Activated CD4-positive, alpha-beta T cell treated with anti-CD3 and anti-CD28 coated beads for 36 hours (primary cell): ENCODE data around the gene OR6P1. TPM values are rescaled to one million over a fixed set of nuclear protein-coding genes. Genes with fewer than 3 reads are reported as not detected.

Experiments used
- ATAC-seq: fragments of 200-7000 bp; cut with Tn5 transposase; one replicate; pipeline ENCODE4 v1.10.0; 2021; ENCODE audit warnings: mild to moderate bottlenecking, moderate library complexity
- CTCF ChIA-PET: fragments of 350-600 bp; sonication (Branson Sonifier 250); formaldehyde crosslinking; loops from one replicate; lab custom pipeline; 2021; ENCODE audit warnings: antibody characterized with exemption; lab: Charles Lee
- POLR2A ChIA-PET: fragments of 350-600 bp; sonication (Branson Sonifier 250); formaldehyde crosslinking; loops from one replicate; lab custom pipeline; 2021; ENCODE audit warnings: antibody characterized with exemption, inconsistent platforms; lab: Charles Lee
- DNase-seq: peaks from one replicate; pipeline ENCODE4 v3.0.0-alpha.2; 2020
- H3K27ac Mint-ChIP-seq: one replicate; pipeline ENCODE4 v1.8.0; 2021; ENCODE audit warnings: mixed read lengths
- H3K27me3 Mint-ChIP-seq: one replicate; pipeline ENCODE4 v1.8.0; 2021; ENCODE audit warnings: mixed read lengths
- H3K36me3 Mint-ChIP-seq: one replicate; pipeline ENCODE4 v1.8.0; 2021; ENCODE audit warnings: low read depth, mixed read lengths
- H3K4me1 Mint-ChIP-seq: one replicate; pipeline ENCODE4 v1.8.0; 2021; ENCODE audit warnings: mixed read lengths
- H3K4me3 Mint-ChIP-seq: one replicate; pipeline ENCODE4 v1.8.0; 2021; ENCODE audit warnings: mild to moderate bottlenecking, moderate library complexity, mixed read lengths
- H3K9me3 Mint-ChIP-seq: one replicate; pipeline ENCODE4 v1.8.0; 2021; ENCODE audit warnings: low read depth, mixed read lengths
- intact Hi-C, 2 experiments: fragments of 100-400 bp; cut with DNase I in 1 of 2; cut with micrococcal nuclease in 1 of 2; formaldehyde crosslinking; loops; one replicate each; pipeline versions ENCODE4 v1.14.2 to v1.15.1; 2022 to 2024; cut with DNase I, micrococcal nuclease
- total RNA-seq, 2 experiments: library from RNA; stranded (reverse); gene quantifications; one replicate each; pipeline ENCODE4 v1.2.3, GENCODE V29; 2021

Gene OR6P1
- total RNA-seq, 2 experiments from 2014 or later: not detected

DNA sequence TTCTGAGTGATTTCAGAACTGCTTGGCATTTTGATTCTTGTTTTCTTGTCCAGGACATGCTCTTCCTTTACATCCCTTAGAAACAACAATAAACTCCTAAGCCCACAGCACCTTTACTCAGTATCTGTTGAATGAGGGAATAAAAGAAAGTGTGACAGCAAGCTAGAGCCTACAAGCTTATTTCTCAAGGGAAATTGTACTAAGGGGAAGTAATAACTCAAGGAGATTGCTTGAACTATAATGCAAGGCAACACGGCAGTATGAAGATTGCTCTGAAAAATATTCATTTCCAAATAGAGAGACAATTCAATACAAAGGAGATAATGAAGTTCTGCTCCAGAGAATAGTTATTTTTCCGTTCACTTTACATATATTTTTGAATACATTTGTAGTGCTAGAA lies 6.5 kb downstream of the OR6P1 start:
- Mint-ChIP-seq H3K27me3 (peaks cover 6% of the 10 kb centered on the region), H3K27ac (no peak overlapping the region), H3K4me1 (no peaks in the 10 kb centered on the region), H3K36me3 (no peaks in the 10 kb centered on the region), H3K4me3 (no peak overlapping the region), H3K9me3 (no peaks in the 10 kb centered on the region)
- ChIA-PET POLR2A (no interaction called here), CTCF (interaction anchor here (0.6 kb wide), 1 partner anchor 495 kb away, joined by 3 read pairs; no protein-coding TSS in a partner anchor)
- DNase-seq (no peak), ATAC-seq (no peak)
- intact Hi-C loops: no loop called here

GRCh38 chr1:158559696-158560095 lies 10.7 kb downstream of the OR6P1 start:
- DNase-seq (no peak), ATAC-seq (no peak)
- intact Hi-C loops: no loop called here
- no peaks in the 10 kb centered on the region for H3K36me3 Mint-ChIP-seq
- H3K4me3 Mint-ChIP-seq: no peak overlapping the region
- ChIA-PET POLR2A (no interaction called here), CTCF (no interaction called here)
- H3K27me3 Mint-ChIP-seq: peaks cover 5% of the 10 kb centered on the region
- no peaks in the 10 kb centered on the region for H3K4me1 Mint-ChIP-seq
- no peaks in the 10 kb centered on the region for H3K9me3 Mint-ChIP-seq
- H3K27ac Mint-ChIP-seq: no peak overlapping the region

- intact Hi-C loops: no loop called here
- peaks cover 8% of the 10 kb centered on the region for H3K27me3 Mint-ChIP-seq
- H3K27ac Mint-ChIP-seq: no peak within 1 kb of the TSS
- ATAC-seq (no peak), DNase-seq (no peak)
- no peaks in the 10 kb centered on the region for H3K4me1 Mint-ChIP-seq
- ChIA-PET POLR2A (no interaction called here), CTCF (interaction anchor here (0.6 kb wide), 1 partner anchor 310 kb away, joined by 3 read pairs; no protein-coding TSS in a partner anchor)
- no peak within 1 kb of the TSS for H3K4me3 Mint-ChIP-seq
- no peaks in the 10 kb centered on the region for H3K9me3 Mint-ChIP-seq
- no peaks in the 10 kb centered on the region for H3K36me3 Mint-ChIP-seq
Observed at GRCh38 chr1:158554352-158554751, 16.0 kb downstream of the OR6P1 start, which contains the start of gene OR6Y1. Gene OR6Y1, minus strand, starts transcription at chr1:158554405. Its CDS starts 6,300 bp downstream, at chr1:158548105.

GRCh38 chr1:158552296-158552695 lies 18.1 kb downstream of the OR6P1 start:
- ChIA-PET CTCF (no interaction called here), POLR2A (no interaction called here)
- no peak for DNase-seq
- no peaks in the 10 kb centered on the region for H3K36me3 Mint-ChIP-seq
- H3K4me3 Mint-ChIP-seq: no peak overlapping the region
- no peak overlapping the region for H3K27ac Mint-ChIP-seq
- ATAC-seq: no peak
- H3K27me3 Mint-ChIP-seq: peaks cover 13% of the 10 kb centered on the region
- H3K9me3 Mint-ChIP-seq: no peaks in the 10 kb centered on the region
- intact Hi-C loops: no loop called here
- no peaks in the 10 kb centered on the region for H3K4me1 Mint-ChIP-seq

- H3K27ac Mint-ChIP-seq: no peak overlapping the region
- ChIA-PET POLR2A (no interaction called here), CTCF (no interaction called here)
- H3K27me3 Mint-ChIP-seq: peaks cover 13% of the 10 kb centered on the region
- no peaks in the 10 kb centered on the region for H3K9me3 Mint-ChIP-seq
- no peaks in the 10 kb centered on the region for H3K36me3 Mint-ChIP-seq
- ATAC-seq (no peak), DNase-seq (no peak)
- no peak overlapping the region for H3K4me3 Mint-ChIP-seq
- no peaks in the 10 kb centered on the region for H3K4me1 Mint-ChIP-seq
- intact Hi-C loops: no loop called here
Observed at GRCh38 chr1:158547533-158547932, 22.8 kb downstream of the OR6P1 start.

DNA sequence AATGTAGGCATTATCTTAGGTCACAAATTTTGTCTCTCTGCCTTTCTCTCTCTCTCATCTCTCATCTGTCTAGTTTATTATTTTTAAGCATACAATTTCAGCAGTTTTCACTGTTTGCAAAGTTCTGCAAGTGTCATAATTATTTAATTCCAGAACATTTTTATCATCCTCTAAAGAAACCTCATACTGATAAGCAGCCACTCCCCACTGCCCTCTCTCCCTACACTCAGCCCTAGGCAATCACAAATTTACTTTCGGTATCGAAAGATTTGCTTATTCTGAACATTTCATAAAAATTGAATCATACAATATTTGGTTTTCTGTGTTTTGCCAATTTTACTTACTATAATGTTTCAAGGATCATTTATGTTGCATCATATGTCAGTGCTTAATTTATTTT lies 32.8 kb downstream of the OR6P1 start:
- Mint-ChIP-seq H3K36me3 (no peaks in the 10 kb centered on the region), H3K27ac (no peak overlapping the region), H3K4me3 (no peak overlapping the region), H3K27me3 (peaks cover under 1% of the 10 kb centered on the region), H3K4me1 (peaks cover 2% of the 10 kb centered on the region), H3K9me3 (no peaks in the 10 kb centered on the region)
- CTCF ChIA-PET: no interaction called here
- ATAC-seq: no peak
- intact Hi-C loops: no loop called here
- no peak for DNase-seq
- POLR2A ChIA-PET: no interaction called here

GRCh38 chr1:158534496-158534895 lies 35.9 kb downstream of the OR6P1 start:
- Mint-ChIP-seq H3K36me3 (no peaks in the 10 kb centered on the region), H3K27ac (no peak overlapping the region), H3K27me3 (peaks cover 4% of the 10 kb centered on the region), H3K4me1 (peaks cover 2% of the 10 kb centered on the region), H3K4me3 (no peak overlapping the region), H3K9me3 (no peaks in the 10 kb centered on the region)
- DNase-seq (no peak), ATAC-seq (no peak)
- CTCF ChIA-PET: no interaction called here
- intact Hi-C loops: no loop called here
- POLR2A ChIA-PET: no interaction called here

- Mint-ChIP-seq H3K4me3 (no peak overlapping the region), H3K9me3 (peaks cover 5% of the 10 kb centered on the region), H3K27ac (no peak overlapping the region), H3K36me3 (no peaks in the 10 kb centered on the region), H3K4me1 (no peaks in the 10 kb centered on the region), H3K27me3 (peaks cover 10% of the 10 kb centered on the region)
- intact Hi-C loops: loop anchor here in 1 of 2 experiments (1.0 kb wide), 1 partner anchor 323 kb away; no protein-coding TSS in a partner anchor
- no peak for ATAC-seq
- POLR2A ChIA-PET: no interaction called here
- CTCF ChIA-PET: interaction anchor here (0.7 to 1.5 kb wide), 2 partner anchors 19 to 324 kb away, joined by 4 read pairs; no protein-coding TSS in a partner anchor
- DNase-seq: no peak
Observed at GRCh38 chr1:158527190-158527815, 43.1 kb downstream of the OR6P1 start.

DNA sequence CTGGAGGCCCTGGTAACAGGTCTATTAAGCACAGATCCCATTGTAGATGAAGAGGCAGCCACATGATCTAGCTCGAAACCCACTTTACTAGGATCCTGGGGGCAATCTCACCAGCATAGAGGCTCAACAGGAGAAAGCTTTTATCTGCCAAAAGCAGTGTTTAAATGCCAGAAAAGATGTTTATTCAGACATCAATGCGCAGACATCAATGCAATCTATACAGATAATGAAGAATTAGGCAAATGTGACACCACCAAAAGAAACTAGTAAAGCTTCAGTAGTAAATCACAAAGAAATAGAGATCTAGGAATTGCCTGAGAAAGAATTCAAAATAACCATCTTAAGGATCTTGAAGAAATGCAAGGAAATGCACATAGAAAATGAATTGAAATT lies 48.7 kb downstream of the OR6P1 start:
- ChIA-PET CTCF (interaction anchor here (0.6 kb wide), 1 partner anchor 480 kb away, joined by 3 read pairs; no protein-coding TSS in a partner anchor), POLR2A (no interaction called here)
- H3K36me3 Mint-ChIP-seq: no peaks in the 10 kb centered on the region
- H3K4me1 Mint-ChIP-seq: no peaks in the 10 kb centered on the region
- H3K4me3 Mint-ChIP-seq: no peak overlapping the region
- intact Hi-C loops: no loop called here
- DNase-seq (no peak), ATAC-seq (no peak)
- no peak overlapping the region for H3K27ac Mint-ChIP-seq
- no peaks in the 10 kb centered on the region for H3K9me3 Mint-ChIP-seq
- peaks cover 13% of the 10 kb centered on the region for H3K27me3 Mint-ChIP-seq

DNA sequence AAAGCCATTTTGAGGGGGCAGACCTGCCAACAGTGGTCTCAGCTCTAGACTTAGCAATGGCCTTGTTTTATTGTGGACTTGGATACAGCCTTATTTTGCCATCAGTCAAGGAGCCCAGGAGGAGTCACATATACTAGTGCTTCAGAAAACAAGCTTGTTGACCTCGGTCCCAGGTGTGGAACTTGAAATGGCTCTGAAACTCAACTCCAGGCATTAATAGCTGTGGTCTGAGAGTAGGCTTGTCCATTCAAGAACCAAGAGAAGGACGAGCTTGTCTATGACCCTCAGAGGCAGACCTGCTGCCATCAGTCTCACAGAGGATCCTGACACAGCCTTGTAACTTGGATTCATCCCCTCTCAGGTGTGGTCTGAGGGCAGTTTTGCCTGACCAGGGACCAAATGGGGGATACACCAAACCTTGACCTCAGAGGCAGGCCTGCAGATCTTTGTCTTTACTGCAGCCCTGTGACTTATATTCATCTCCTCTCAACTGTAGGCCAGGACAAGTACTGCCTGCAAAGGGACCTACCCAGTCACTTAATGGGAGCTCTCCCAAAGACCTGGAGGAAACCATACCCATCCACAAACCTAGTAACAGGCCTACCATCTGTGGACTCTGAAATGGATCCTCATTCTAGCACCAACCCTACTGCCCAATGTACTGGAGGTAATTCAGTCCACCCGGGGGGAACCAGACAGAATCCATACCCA lies 49.3 kb downstream of the OR6P1 start:
- no peak overlapping the region for H3K27ac Mint-ChIP-seq
- DNase-seq: no peak
- no peaks in the 10 kb centered on the region for H3K9me3 Mint-ChIP-seq
- peaks cover 13% of the 10 kb centered on the region for H3K27me3 Mint-ChIP-seq
- intact Hi-C loops: no loop called here
- no peaks in the 10 kb centered on the region for H3K4me1 Mint-ChIP-seq
- POLR2A ChIA-PET: no interaction called here
- CTCF ChIA-PET: interaction anchor here (0.6 kb wide), 1 partner anchor 480 kb away, joined by 3 read pairs; no protein-coding TSS in a partner anchor
- H3K36me3 Mint-ChIP-seq: no peaks in the 10 kb centered on the region
- ATAC-seq: no peak
- no peak overlapping the region for H3K4me3 Mint-ChIP-seq

GRCh38 chr1:158520021-158520420 lies 50.4 kb downstream of the OR6P1 start:
- no peak for ATAC-seq
- DNase-seq: no peak
- no peak overlapping the region for H3K27ac Mint-ChIP-seq
- intact Hi-C loops: no loop called here
- no peak overlapping the region for H3K4me3 Mint-ChIP-seq
- no peaks in the 10 kb centered on the region for H3K36me3 Mint-ChIP-seq
- CTCF ChIA-PET: no interaction called here
- POLR2A ChIA-PET: no interaction called here
- no peaks in the 10 kb centered on the region for H3K4me1 Mint-ChIP-seq
- no peaks in the 10 kb centered on the region for H3K9me3 Mint-ChIP-seq
- H3K27me3 Mint-ChIP-seq: peaks cover 11% of the 10 kb centered on the region

- Mint-ChIP-seq H3K4me1 (no peaks in the 10 kb centered on the region), H3K27me3 (peaks cover 13% of the 10 kb centered on the region), H3K9me3 (no peaks in the 10 kb centered on the region), H3K4me3 (no peak overlapping the region), H3K27ac (no peak overlapping the region), H3K36me3 (no peaks in the 10 kb centered on the region)
- intact Hi-C loops: no loop called here
- ChIA-PET POLR2A (no interaction called here), CTCF (interaction anchor here (0.7 to 2.2 kb wide), 2 partner anchors 10 to 283 kb away, joined by 3 to 5 read pairs; no protein-coding TSS in a partner anchor)
- no peak for DNase-seq
- no peak for ATAC-seq
Observed at GRCh38 chr1:158516966-158517365, 53.4 kb downstream of the OR6P1 start.
